ENCODE results near the gene TTC31. TPM values are rescaled to one million over a fixed set of nuclear protein-coding genes. Genes with fewer than 3 reads are reported as not detected.

Gene TTC31
- total RNA-seq, 1 experiment from 2014 or later: 38.7 TPM

DNA sequence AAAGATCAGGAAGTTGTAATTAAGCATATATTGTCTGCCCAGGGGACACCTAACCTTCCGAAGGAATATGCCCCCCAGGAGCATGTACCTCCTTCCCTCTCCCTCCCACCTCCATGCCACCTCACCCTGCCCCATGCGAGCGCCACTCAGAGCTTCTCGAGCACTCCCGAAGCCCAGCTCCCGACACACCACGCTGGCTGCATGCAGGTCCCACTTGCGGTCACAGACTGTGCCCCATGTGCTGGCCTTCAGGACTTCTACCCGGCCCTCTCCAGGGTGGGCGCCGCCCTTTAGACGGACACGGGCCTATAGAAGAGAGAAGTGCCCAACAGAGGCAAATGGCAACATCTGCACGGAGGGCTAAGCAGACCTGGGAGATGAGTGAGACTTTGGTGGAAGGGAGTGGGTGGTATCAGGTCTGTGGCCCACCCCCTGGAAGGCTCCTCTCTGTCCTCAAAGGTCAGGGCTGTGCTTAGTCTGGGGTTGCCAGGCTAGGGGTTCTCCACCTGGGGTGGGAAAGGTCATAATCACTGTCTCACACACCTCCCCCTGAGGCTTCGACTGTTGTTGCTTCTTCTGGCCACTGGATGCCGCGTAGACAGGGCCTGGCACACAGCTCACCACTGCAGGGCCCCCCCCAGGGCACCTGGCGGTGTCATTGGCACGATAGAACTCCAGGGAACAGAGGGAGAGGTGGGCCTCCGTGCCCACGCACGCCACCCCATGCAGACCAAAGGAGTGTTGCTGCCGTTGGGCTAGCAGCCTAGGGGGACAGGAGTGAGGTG lies 53.5 kb downstream of the TTC31 start:
- CTCF ChIA-PET: no interaction called here
- DNase-seq (ENCODE audit: low read depth, low spot score) (no peak), ATAC-seq (no peak; the same call in 1 of the 2 replicates)
- in situ Hi-C loops (cut with HindIII; ENCODE audit: low pct_unique_long_range_greater_than_20kb, low sequenced_read_pairs): no loop called here
- intact Hi-C loops (cut with micrococcal nuclease; ENCODE audit: unreplicated experiment): no loop called here
- H3K36me3 ChIP-seq (ENCODE audit: control insufficient read depth, insufficient read depth, low read length): no peaks in the 10 kb centered on the region; the same call in 1 of the 2 replicates
- H3K4me1 ChIP-seq (ENCODE audit: control insufficient read depth, insufficient read depth, low read length): no peaks in the 10 kb centered on the region
- H3K9me3 ChIP-seq (ENCODE audit: control insufficient read depth, insufficient read depth, low read depth, low read length): no peaks in the 10 kb centered on the region
- H3K27me3 ChIP-seq (ENCODE audit: control insufficient read depth, insufficient read depth, low read length): no peaks in the 10 kb centered on the region; the same call in 1 of the 2 replicates
- H3K27ac ChIP-seq (ENCODE audit: low read length): no peak overlapping the region
- BruUV-seq (replicated peaks): no TSS peak
- TF ChIP-seq TCF7L2 (IDR thresholded peaks at IDR 0.05; ENCODE audit: low read depth, low read length) (no peak), REST (IDR thresholded peaks at IDR 0.05; ENCODE audit: insufficient read depth in 1 of 2, low read depth in 2 of 2, low read length in 1 of 2) (no peak), POLR2AphosphoS5 (IDR thresholded peaks at IDR 0.05; ENCODE audit: low read depth, low read length) (no peak), SIN3A (IDR thresholded peaks at IDR 0.05; ENCODE audit: borderline replicate concordance, insufficient read depth, low read depth, low read length) (no peak)
- TF ChIP-seq, protein P1, sequence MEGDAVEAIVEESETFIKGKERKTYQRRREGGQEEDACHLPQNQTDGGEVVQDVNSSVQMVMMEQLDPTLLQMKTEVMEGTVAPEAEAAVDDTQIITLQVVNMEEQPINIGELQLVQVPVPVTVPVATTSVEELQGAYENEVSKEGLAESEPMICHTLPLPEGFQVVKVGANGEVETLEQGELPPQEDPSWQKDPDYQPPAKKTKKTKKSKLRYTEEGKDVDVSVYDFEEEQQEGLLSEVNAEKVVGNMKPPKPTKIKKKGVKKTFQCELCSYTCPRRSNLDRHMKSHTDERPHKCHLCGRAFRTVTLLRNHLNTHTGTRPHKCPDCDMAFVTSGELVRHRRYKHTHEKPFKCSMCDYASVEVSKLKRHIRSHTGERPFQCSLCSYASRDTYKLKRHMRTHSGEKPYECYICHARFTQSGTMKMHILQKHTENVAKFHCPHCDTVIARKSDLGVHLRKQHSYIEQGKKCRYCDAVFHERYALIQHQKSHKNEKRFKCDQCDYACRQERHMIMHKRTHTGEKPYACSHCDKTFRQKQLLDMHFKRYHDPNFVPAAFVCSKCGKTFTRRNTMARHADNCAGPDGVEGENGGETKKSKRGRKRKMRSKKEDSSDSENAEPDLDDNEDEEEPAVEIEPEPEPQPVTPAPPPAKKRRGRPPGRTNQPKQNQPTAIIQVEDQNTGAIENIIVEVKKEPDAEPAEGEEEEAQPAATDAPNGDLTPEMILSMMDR (IDR thresholded peaks at IDR 0.05): no peak
- POLR2A ChIA-PET: no interaction called here
- no peak overlapping the region for H3K4me3 ChIP-seq (ENCODE audit: low read depth in 2 of 2, low read length in 2 of 2)

GRCh38 chr2:74537140-74537539 lies 54.3 kb downstream of the TTC31 start:
- no peak overlapping the region for H3K4me3 ChIP-seq (ENCODE audit: low read depth in 2 of 2, low read length in 2 of 2)
- CTCF ChIA-PET: no interaction called here
- no peaks in the 10 kb centered on the region; the same call in 1 of the 2 replicates for H3K27me3 ChIP-seq (ENCODE audit: control insufficient read depth, insufficient read depth, low read length)
- H3K36me3 ChIP-seq (ENCODE audit: control insufficient read depth, insufficient read depth, low read length): no peaks in the 10 kb centered on the region; the same call in 1 of the 2 replicates
- no peaks in the 10 kb centered on the region for H3K9me3 ChIP-seq (ENCODE audit: control insufficient read depth, insufficient read depth, low read depth, low read length)
- H3K27ac ChIP-seq (ENCODE audit: low read length): no peak overlapping the region
- TF ChIP-seq, protein P1 (IDR thresholded peaks at IDR 0.05): no peak
- ATAC-seq: no peak
- no TSS peak for BruUV-seq (replicated peaks)
- no peaks in the 10 kb centered on the region for H3K4me1 ChIP-seq (ENCODE audit: control insufficient read depth, insufficient read depth, low read length)
- DNase-seq (ENCODE audit: low read depth, low spot score): no peak
- POLR2A ChIA-PET: no interaction called here
- in situ Hi-C loops (cut with HindIII; ENCODE audit: low pct_unique_long_range_greater_than_20kb, low sequenced_read_pairs): no loop called here
- intact Hi-C loops (cut with micrococcal nuclease; ENCODE audit: unreplicated experiment): no loop called here

Measured in Panc1 (cell line).